HCT116 (cell line): Measurements from ENCODE around the gene FAAP24. TPM values are rescaled to one million over a fixed set of nuclear protein-coding genes. Genes with fewer than 3 reads are reported as not detected.
"Not testable (repeated sequence)": the region's sequence is repeated elsewhere in the genome, so short reads cannot be mapped to it uniquely, and the experiment has no call there.

Experiments used
- ATAC-seq: fragments of 200-7000 bp; cut with Tn5 transposase; 2 replicates; pipeline ENCODE4 v1.9.1; 2020; ENCODE audit warnings: mild to moderate bottlenecking, moderate library complexity
- BruUV-seq: library from RNA; stranded (reverse); fragments of 400-500 nt; replicated peaks from 2 replicates; lab custom pipeline; 2021; lab: Mats Ljungman, UMichigan
- CTCF ChIA-PET: fragments of 300-600 bp; sonication (Branson Sonifier 250); formaldehyde crosslinking; loops from one replicate; lab custom pipeline; 2021; ENCODE audit warnings: antibody characterized with exemption; lab: Charles Lee
- POLR2A ChIA-PET: fragments of 300-600, 350-600 bp; sonication (Branson Sonifier 250); formaldehyde crosslinking; loops from one replicate; lab custom pipeline; 2021; ENCODE audit warnings: antibody characterized with exemption; lab: Charles Lee
- RAD21 ChIA-PET, 2 experiments: fragments of 300-600 bp; sonication (Branson Sonifier 250); formaldehyde crosslinking; loops; one replicate each; lab custom pipeline; 2023; ENCODE audit warnings: low total read pairs in 2 of 2; ENCODE audit not compliant: uncharacterized antibody in 2 of 2, unreplicated experiment in 2 of 2, low non-redundant PET in 1 of 2; lab: Charles Lee
- DNase-seq: peaks from one replicate; pipeline ENCODE4 v3.0.0-alpha.2; 2010; ENCODE audit warnings: low read depth, low spot score
- H2AFZ ChIP-seq: fragments of 200-600 bp; shearing (Covaris generic), sonication (generic); 2 replicates; pipeline ENCODE4 v1.6.1; 2017; ENCODE audit warnings: low read depth, mixed run types, mixed read lengths, antibody characterized with exemption, low read length; ENCODE audit not compliant: poor library complexity, severe bottlenecking
- H3K27ac ChIP-seq: 2 replicates; pipeline ENCODE4 v1.5.1; 2012; ENCODE audit warnings: low read depth, low read length
- H3K27me3 ChIP-seq: fragments of 200-600 bp; sonication (generic); 2 replicates; pipeline ENCODE4 v1.6.1; 2016; ENCODE audit warnings: mixed run types, low read length, mixed read lengths; ENCODE audit not compliant: insufficient read depth
- H3K36me3 ChIP-seq, 2 experiments: fragments of 200-500 bp in 1 of 2; fragments of 200-600 bp in 1 of 2; sonication (Bioruptor generic) in 1 of 2; sonication (generic) in 1 of 2; 2 replicates each; pipeline versions ENCODE4 v1.5.1 to v1.6.1; 2014 to 2016; ENCODE audit warnings: low read length in 2 of 2, inconsistent platforms in 1 of 2, mixed read lengths in 1 of 2, mixed run types in 1 of 2; ENCODE audit not compliant: insufficient read depth in 2 of 2, control insufficient read depth in 1 of 2
- H3K4me1 ChIP-seq, 2 experiments: fragments of 200-600 bp in 1 of 2; sonication (generic) in 1 of 2; 2 replicates each; pipeline versions ENCODE4 v1.5.1 to v1.6.1; 2012 to 2017; ENCODE audit warnings: low read length in 2 of 2, inconsistent platforms in 1 of 2, mild to moderate bottlenecking in 1 of 2, mixed read lengths in 1 of 2, mixed run types in 1 of 2, moderate library complexity in 1 of 2; ENCODE audit not compliant: insufficient read depth in 2 of 2, control insufficient read depth in 1 of 2
- H3K4me2 ChIP-seq: fragments of 200-600 bp; sonication (generic); 2 replicates; pipeline ENCODE4 v1.6.1; 2017; ENCODE audit warnings: mixed run types, low read length, mixed read lengths
- H3K4me3 ChIP-seq, 2 experiments: fragments of 200-600 bp in 1 of 2; sonication (generic) in 1 of 2; replicated peaks in 1 of 2; 2 replicates each; pipeline ENCODE4 v1.5.1; 2011 to 2016; ENCODE audit warnings: low read length in 2 of 2, control low read depth in 1 of 2, low read depth in 1 of 2, mild to moderate bottlenecking in 1 of 2, mixed read lengths in 1 of 2, mixed run types in 1 of 2
- H3K79me2 ChIP-seq: fragments of 200-600 bp; sonication (generic); 2 replicates; pipeline ENCODE4 v1.6.1; 2017; ENCODE audit warnings: mild to moderate bottlenecking, mixed run types, low read length, moderate library complexity, mixed read lengths; ENCODE audit not compliant: insufficient read depth
- H3K9ac ChIP-seq: fragments of 200-600 bp; sonication (generic); 2 replicates; pipeline ENCODE4 v1.6.1; 2016; ENCODE audit warnings: low read length, mixed read lengths
- H3K9me2 ChIP-seq: fragments of 200-600 bp; sonication (generic), shearing (Covaris generic); 2 replicates; pipeline ENCODE4 v1.6.1; 2017; ENCODE audit warnings: mixed run types, mild to moderate bottlenecking, moderate library complexity; ENCODE audit not compliant: insufficient read depth
- H3K9me3 ChIP-seq, 2 experiments: fragments of 200-500 bp in 1 of 2; fragments of 200-600 bp in 1 of 2; sonication (Bioruptor generic) in 1 of 2; sonication (generic) in 1 of 2; 2 replicates each; pipeline ENCODE4 v1.6.1; 2014 to 2017; ENCODE audit warnings: low read length in 2 of 2, mixed read lengths in 2 of 2, inconsistent platforms in 1 of 2, low read depth in 1 of 2, mild to moderate bottlenecking in 1 of 2, mixed run types in 1 of 2, moderate library complexity in 1 of 2; ENCODE audit not compliant: control insufficient read depth in 1 of 2, insufficient read depth in 1 of 2
- H4K20me1 ChIP-seq: fragments of 200-600 bp; sonication (generic), shearing (Covaris generic); 2 replicates; pipeline ENCODE4 v1.6.1; 2017; ENCODE audit warnings: mixed run types, mild to moderate bottlenecking, moderate library complexity; ENCODE audit not compliant: insufficient read depth
- ATF3 ChIP-seq: IDR thresholded peaks from 2 replicates; pipeline ENCODE4 v1.6.1; 2012
- intact Hi-C: fragments of 100-400 bp; cut with micrococcal nuclease; formaldehyde crosslinking; loops from 2 replicates; pipeline ENCODE4 v1.10.0; 2022
- total RNA-seq: library from RNA; stranded (reverse); gene quantifications from one replicate; pipeline ENCODE4 v1.2.1, GENCODE V29; 2021; ENCODE audit not compliant: unreplicated experiment

FAAP24 gene
- total RNA-seq, 1 experiment from 2014 or later, result 4.9 TPM

GRCh38 chr19:33024398-33024797 lies 52.4 kb downstream of the FAAP24 start (continued):
- TF ChIP-seq ATF3, result no peak

DNA sequence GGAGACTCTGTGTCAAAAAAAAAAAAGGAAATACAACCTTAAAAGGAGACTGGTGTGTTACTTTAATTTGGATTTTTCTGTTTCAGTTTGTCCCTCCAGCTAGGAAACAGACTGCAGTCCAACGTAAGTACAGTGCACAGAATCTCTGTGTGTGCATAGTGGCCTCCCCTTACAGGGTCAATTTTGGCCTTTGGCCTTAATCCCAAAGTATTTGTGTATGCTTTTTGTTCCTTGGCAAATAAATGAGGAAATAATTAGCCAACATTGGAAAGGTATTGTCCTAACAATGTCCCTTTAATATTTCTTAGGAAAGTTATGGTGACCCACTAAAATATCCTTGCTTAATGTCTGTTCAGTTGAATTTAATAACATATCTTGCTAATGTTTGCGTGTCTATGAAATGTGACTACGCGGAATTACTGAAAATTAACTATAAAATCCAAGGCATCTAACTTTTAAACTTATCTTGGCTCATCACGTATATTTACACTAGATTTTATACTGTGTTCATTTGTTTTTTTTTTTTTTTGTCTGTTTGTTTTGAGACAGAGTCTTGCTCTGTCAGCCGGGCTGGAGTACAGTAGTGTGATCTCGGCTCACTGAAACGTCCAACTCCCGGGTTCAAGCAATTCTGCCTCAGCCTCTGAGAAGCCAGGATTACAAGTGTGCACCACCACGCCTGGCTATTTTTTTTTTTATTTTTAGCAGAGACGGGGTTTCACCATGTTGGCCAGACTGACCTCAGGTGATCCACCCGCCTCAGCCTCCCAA lies 53.6 kb downstream of the FAAP24 start:
- intact Hi-C loops, result not testable (repeated sequence)

DNA sequence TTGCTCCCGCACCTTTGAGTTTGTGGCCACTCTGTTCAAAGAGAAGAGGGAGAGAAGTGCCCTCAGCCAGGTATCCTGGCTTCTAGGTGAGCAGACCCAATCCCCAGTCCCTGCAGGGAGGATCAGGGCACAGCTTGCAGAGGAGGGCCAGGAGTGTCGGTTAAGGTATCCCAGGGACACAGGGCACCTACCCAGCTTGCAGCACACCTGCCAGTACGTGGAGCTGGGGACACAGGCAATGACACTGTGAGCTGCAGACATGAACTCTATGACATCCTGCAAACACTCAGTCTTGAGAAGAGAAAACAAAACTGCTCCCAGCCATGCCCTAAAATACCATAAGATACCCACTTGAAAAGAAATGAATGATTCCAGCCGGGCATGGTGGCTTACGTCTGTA lies 54.6 kb downstream of the FAAP24 start:
- DNase-seq, H2AFZ ChIP-seq, H3K27ac ChIP-seq, CTCF ChIA-PET, H3K27me3 ChIP-seq, H4K20me1 ChIP-seq, H3K9me3 ChIP-seq, H3K9ac ChIP-seq, H3K9me2 ChIP-seq, intact Hi-C loops, BruUV-seq, ATAC-seq, H3K4me2 ChIP-seq, H3K4me3 ChIP-seq, POLR2A ChIA-PET, H3K36me3 ChIP-seq, RAD21 ChIA-PET: not testable (repeated sequence)
- Histone ChIP-seq H3K79me2 (peaks cover 50% of the 10 kb centered on the region), H3K4me1 (peaks cover 13 to 34% of the 10 kb centered on the region in 2 experiments)

More for the DNA sequence above, 53.6 kb downstream of the FAAP24 start:
- Histone ChIP-seq H3K4me1 (peaks cover 13 to 34% of the 10 kb centered on the region in 2 experiments), H3K4me2 (peak overlapping the region; percentile 66), H3K79me2 (peaks cover 42% of the 10 kb centered on the region), H3K9ac (peak overlapping the region; percentile 20; the same call in 1 of the 2 replicates)
- H3K9me3 ChIP-seq, CTCF ChIA-PET, H3K36me3 ChIP-seq, H3K27me3 ChIP-seq, H3K4me3 ChIP-seq, ATAC-seq, H3K9me2 ChIP-seq, H2AFZ ChIP-seq, RAD21 ChIA-PET, H3K27ac ChIP-seq, H4K20me1 ChIP-seq, DNase-seq: not testable (repeated sequence)
- TSS peak; percentile 32 for BruUV-seq
- POLR2A ChIA-PET, result interaction anchor here (1.1 kb wide), 1 partner anchor 16 kb away, joined by 3 read pairs; no protein-coding TSS in a partner anchor

Other genes starting within 250 kb of the FAAP24 start
- 0.42 TPM for gene SLC7A9, start 102.5 kb upstream of the FAAP24 start, total RNA-seq
- gene CEP89, start 284 bp upstream of the FAAP24 start, total RNA-seq, result 27.6 TPM
- 33.3 TPM for gene RHPN2, start 92.6 kb downstream of the FAAP24 start, total RNA-seq
- 7.8 TPM for gene GPATCH1, start 108.9 kb downstream of the FAAP24 start, total RNA-seq
- not detected for gene WDR88, start 159.9 kb downstream of the FAAP24 start, total RNA-seq
- gene LRP3, start 222.1 kb downstream of the FAAP24 start, total RNA-seq, result 29.0 TPM